ENCODE data around the gene SH3RF1. TPM values are rescaled to one million over a fixed set of nuclear protein-coding genes. Genes with fewer than 3 reads are reported as not detected.

SH3RF1 gene
- total and polyA plus RNA-seq, 10 of the 15 experiments (the other 5 are each of a cell fraction or from before 2014, with no cell fraction given): 4.5 to 22.5 (median 10.4) TPM

DNA sequence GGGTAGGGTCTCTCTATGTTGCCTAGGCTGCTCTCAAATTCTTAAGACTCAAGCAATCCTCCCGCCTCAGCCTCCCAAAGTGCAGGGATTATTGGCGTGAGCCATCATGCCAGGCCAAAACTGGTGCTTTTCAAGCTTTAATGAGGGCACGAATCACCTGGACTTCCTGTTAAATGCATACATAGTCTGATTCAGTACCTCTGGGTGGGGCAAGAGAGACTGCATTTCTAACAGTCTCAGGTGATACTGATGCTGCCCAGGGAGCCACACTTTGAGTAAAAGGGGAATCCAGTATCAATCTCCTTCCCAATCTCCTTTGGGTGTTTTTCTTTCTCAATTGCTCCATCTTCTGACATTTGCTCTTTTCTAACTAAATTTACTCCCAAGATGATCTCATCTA lies 96.5 kb downstream of the SH3RF1 start (continued):
- TF ChIP-seq, protein P1, sequence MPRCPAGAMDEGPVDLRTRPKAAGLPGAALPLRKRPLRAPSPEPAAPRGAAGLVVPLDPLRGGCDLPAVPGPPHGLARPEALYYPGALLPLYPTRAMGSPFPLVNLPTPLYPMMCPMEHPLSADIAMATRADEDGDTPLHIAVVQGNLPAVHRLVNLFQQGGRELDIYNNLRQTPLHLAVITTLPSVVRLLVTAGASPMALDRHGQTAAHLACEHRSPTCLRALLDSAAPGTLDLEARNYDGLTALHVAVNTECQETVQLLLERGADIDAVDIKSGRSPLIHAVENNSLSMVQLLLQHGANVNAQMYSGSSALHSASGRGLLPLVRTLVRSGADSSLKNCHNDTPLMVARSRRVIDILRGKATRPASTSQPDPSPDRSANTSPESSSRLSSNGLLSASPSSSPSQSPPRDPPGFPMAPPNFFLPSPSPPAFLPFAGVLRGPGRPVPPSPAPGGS (IDR thresholded peaks at IDR 0.05; ENCODE audit: borderline replicate concordance, insufficient read depth, low read depth, low read length, poor library complexity, severe bottlenecking): no peak
- TF ChIP-seq EED (IDR thresholded peaks at IDR 0.05; ENCODE audit: low read depth) (no peak), MYC (IDR thresholded peaks at IDR 0.05; ENCODE audit: insufficient read depth, insufficient read length, insufficient replicate concordance, low read length, severe bottlenecking) (no peak), KLF5 (IDR thresholded peaks at IDR 0.05; ENCODE audit: partially characterized antibody) (no peak), KDM1A (IDR thresholded peaks at IDR 0.05; ENCODE audit: borderline replicate concordance) (no peak)
- TF ChIP-seq, protein P2, sequence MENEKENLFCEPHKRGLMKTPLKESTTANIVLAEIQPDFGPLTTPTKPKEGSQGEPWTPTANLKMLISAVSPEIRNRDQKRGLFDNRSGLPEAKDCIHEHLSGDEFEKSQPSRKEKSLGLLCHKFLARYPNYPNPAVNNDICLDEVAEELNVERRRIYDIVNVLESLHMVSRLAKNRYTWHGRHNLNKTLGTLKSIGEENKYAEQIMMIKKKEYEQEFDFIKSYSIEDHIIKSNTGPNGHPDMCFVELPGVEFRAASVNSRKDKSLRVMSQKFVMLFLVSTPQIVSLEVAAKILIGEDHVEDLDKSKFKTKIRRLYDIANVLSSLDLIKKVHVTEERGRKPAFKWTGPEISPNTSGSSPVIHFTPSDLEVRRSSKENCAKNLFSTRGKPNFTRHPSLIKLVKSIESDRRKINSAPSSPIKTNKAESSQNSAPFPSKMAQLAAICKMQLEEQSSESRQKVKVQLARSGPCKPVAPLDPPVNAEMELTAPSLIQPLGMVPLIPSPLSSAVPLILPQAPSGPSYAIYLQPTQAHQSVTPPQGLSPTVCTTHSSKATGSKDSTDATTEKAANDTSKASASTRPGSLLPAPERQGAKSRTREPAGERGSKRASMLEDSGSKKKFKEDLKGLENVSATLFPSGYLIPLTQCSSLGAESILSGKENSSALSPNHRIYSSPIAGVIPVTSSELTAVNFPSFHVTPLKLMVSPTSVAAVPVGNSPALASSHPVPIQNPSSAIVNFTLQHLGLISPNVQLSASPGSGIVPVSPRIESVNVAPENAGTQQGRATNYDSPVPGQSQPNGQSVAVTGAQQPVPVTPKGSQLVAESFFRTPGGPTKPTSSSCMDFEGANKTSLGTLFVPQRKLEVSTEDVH (IDR thresholded peaks at IDR 0.05; ENCODE audit: low read depth, partially characterized antibody): no peak
- TF ChIP-seq, protein P3, sequence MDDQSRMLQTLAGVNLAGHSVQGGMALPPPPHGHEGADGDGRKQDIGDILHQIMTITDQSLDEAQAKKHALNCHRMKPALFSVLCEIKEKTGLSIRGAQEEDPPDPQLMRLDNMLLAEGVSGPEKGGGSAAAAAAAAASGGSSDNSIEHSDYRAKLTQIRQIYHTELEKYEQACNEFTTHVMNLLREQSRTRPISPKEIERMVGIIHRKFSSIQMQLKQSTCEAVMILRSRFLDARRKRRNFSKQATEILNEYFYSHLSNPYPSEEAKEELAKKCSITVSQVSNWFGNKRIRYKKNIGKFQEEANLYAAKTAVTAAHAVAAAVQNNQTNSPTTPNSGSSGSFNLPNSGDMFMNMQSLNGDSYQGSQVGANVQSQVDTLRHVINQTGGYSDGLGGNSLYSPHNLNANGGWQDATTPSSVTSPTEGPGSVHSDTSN (IDR thresholded peaks at IDR 0.05; ENCODE audit: insufficient replicate concordance, low read depth, low read length): no peak

Data from GM12878 (cell line).